Osteoblast (primary cell): Measurements from ENCODE around the gene ABHD1. TPM values are rescaled to one million over a fixed set of nuclear protein-coding genes. Genes with fewer than 3 reads are reported as not detected.

ENCODE experiments used
- DNase-seq: peaks from one replicate; pipeline ENCODE4 v3.0.0; 2011; ENCODE audit warnings: low spot score, mixed read lengths; ENCODE audit not compliant: insufficient read length; ENCODE audit errors: missing footprints
- H2AFZ ChIP-seq: 2 replicates; pipeline ENCODE4 v1.6.0; 2011; ENCODE audit warnings: mild to moderate bottlenecking, low read length
- H3K27ac ChIP-seq: 2 replicates; pipeline ENCODE4 v1.5.1; 2011; ENCODE audit warnings: mild to moderate bottlenecking, low read depth, low read length, moderate library complexity
- H3K27me3 ChIP-seq: 2 replicates; pipeline ENCODE4 v1.6.0; 2012; ENCODE audit warnings: mild to moderate bottlenecking, control low read depth, inconsistent platforms, low read length, moderate library complexity; ENCODE audit not compliant: insufficient read depth
- H3K36me3 ChIP-seq: 2 replicates; pipeline ENCODE4 v1.5.1; 2011; ENCODE audit warnings: mild to moderate bottlenecking, low read length, control low read depth, moderate library complexity; ENCODE audit not compliant: insufficient read depth
- H3K4me1 ChIP-seq: 2 replicates; pipeline ENCODE4 v1.5.1; 2011; ENCODE audit warnings: mild to moderate bottlenecking, low read length, control low read depth, moderate library complexity; ENCODE audit not compliant: insufficient read depth
- H3K4me2 ChIP-seq: 2 replicates; pipeline ENCODE4 v1.6.0; 2011; ENCODE audit warnings: mild to moderate bottlenecking, low read length; ENCODE audit not compliant: insufficient read depth
- H3K4me3 ChIP-seq: fragments of 200-600 bp; sonication (generic); 3 replicates; pipeline ENCODE4 v1.5.1; 2012; ENCODE audit warnings: mild to moderate bottlenecking, low read length, inconsistent platforms; ENCODE audit not compliant: insufficient read depth
- H3K79me2 ChIP-seq: 2 replicates; pipeline ENCODE4 v1.6.0; 2012; ENCODE audit warnings: mild to moderate bottlenecking, low read length, control low read depth, inconsistent platforms; ENCODE audit not compliant: insufficient read depth
- H3K9me3 ChIP-seq: 2 replicates; pipeline ENCODE4 v1.5.1; 2011; ENCODE audit warnings: low read depth, low read length, control low read depth
- H4K20me1 ChIP-seq: 2 replicates; pipeline ENCODE4 v1.6.0; 2012; ENCODE audit warnings: mild to moderate bottlenecking, low read length, control low read depth; ENCODE audit not compliant: insufficient read depth
- CTCF ChIP-seq: IDR thresholded peaks from 2 replicates; pipeline ENCODE4 v1.5.1; 2011; ENCODE audit warnings: mild to moderate bottlenecking, low read depth, low read length, moderate library complexity; ENCODE audit errors: extremely low read depth
- total RNA-seq: library from RNA; depleted of rRNA; stranded (reverse); fragments of >200 nt; gene quantifications from 2 replicates; pipeline ENCODE4 v1.2.3, GENCODE V29; 2012

The ABHD1 gene
- total RNA-seq, 1 donor = under 0.01 TPM

GRCh38 chr2:27133195-27133875 lies 9.7 kb downstream of the ABHD1 start:
- Histone ChIP-seq H2AFZ (no peak overlapping the region), H3K27me3 (no peaks in the 10 kb centered on the region), H3K4me1 (peaks cover 8% of the 10 kb centered on the region), H3K4me3 (peak overlapping the region; percentile 99), H3K79me2 (peaks cover 22% of the 10 kb centered on the region), H3K36me3 (peaks cover 32% of the 10 kb centered on the region), H3K4me2 (peak overlapping the region; percentile 88), H3K9me3 (no peaks in the 10 kb centered on the region), H3K27ac (peak overlapping the region; percentile 11), H4K20me1 (peaks cover 26% of the 10 kb centered on the region)
- TF ChIP-seq CTCF = no peak
- DNase-seq = no peak

GRCh38 chr2:27133905-27134780 lies 10.5 kb downstream of the ABHD1 start, which contains the start of gene PREB:
TSS of gene PREB (minus strand) at chr2:27134636. CDS start at chr2:27134421, 215 bp downstream.
- H3K79me2 ChIP-seq = peaks cover 22% of the 10 kb centered on the region
- peak; percentile 50 for TF ChIP-seq CTCF
- H3K27ac ChIP-seq = peak within 1 kb of the TSS; percentile 80
- H3K9me3 ChIP-seq = no peaks in the 10 kb centered on the region
- peak; percentile 100 for DNase-seq
- peaks cover 8% of the 10 kb centered on the region for H3K4me1 ChIP-seq
- peaks cover 32% of the 10 kb centered on the region for H3K36me3 ChIP-seq
- H2AFZ ChIP-seq = peak within 1 kb of the TSS; percentile 89
- H3K27me3 ChIP-seq = peaks cover under 1% of the 10 kb centered on the region
- peak within 1 kb of the TSS; percentile 99 for H3K4me3 ChIP-seq
- H3K4me2 ChIP-seq = peak within 1 kb of the TSS; percentile 88
- H4K20me1 ChIP-seq = peaks cover 26% of the 10 kb centered on the region

GRCh38 chr2:27134781-27135477 lies 11.3 kb downstream of the ABHD1 start:
- Histone ChIP-seq H4K20me1 (peaks cover 26% of the 10 kb centered on the region), H3K27ac (no peak overlapping the region), H3K79me2 (peaks cover 22% of the 10 kb centered on the region), H3K4me3 (peak overlapping the region; percentile 99), H2AFZ (peak overlapping the region; percentile 88), H3K4me1 (peaks cover 8% of the 10 kb centered on the region), H3K36me3 (peaks cover 25% of the 10 kb centered on the region), H3K9me3 (no peaks in the 10 kb centered on the region), H3K27me3 (peaks cover 8% of the 10 kb centered on the region), H3K4me2 (peak overlapping the region; percentile 73)
- no peak for TF ChIP-seq CTCF
- no peak for DNase-seq
